ENCODE data around the gene GPRC6A.

DNA sequence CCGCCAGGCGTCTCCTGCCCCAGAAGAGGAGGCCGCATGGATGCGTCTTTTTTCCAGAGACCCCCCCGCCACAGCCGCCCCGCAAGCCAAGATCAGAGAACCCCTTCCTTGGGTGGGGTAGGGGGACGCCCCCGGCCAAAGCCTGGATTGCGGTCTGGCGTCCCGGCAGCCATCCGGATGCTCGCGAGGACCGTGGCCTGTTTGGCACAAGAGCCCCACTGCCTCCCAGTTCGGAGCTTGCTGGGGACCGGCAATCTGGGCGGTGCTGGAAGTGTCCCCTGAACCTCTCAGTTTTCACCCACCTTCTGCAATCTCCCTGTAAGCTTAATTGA is 64.3 kb downstream of the GPRC6A start:
- TF ChIP-seq GATA3 (IDR thresholded peaks at IDR 0.05; ENCODE audit: low read depth, low read length) (no peak), GATA2 (IDR thresholded peaks at IDR 0.05; ENCODE audit: low read depth, low read length) (no peak)
